Dermis blood vessel endothelial cell (primary cell): ENCODE results near the gene OR2T1. TPM values are rescaled to one million over a fixed set of nuclear protein-coding genes. Genes with fewer than 3 reads are reported as not detected.
"Not testable (repeated sequence)": the region's sequence is repeated elsewhere in the genome, so short reads cannot be mapped to it uniquely, and the experiment has no call there.

ENCODE experiments used
- DNase-seq: peaks from one replicate; pipeline ENCODE4 v3.0.0; 2010
- total RNA-seq: library from RNA; depleted of rRNA; stranded (reverse); fragments of >200 nt; gene quantifications from 2 replicates; pipeline ENCODE4 v1.2.3, GENCODE V29; 2014

Gene OR2T1
- not detected in 2 replicates for total RNA-seq

- no peak for DNase-seq
These were observed at the start of gene OR2T1 for GRCh38 chr1:248402748-248403147. OR2T1 (plus strand) TSS chr1:248403048; CDS start chr1:248406148, 3,100 bp downstream.

GRCh38 chr1:248359415-248359814, 43.4 kb upstream of the OR2T1 start:
- no peak for DNase-seq

GRCh38 chr1:248361121-248361715, 41.6 kb upstream of the OR2T1 start, which contains the start of gene OR2T4:
OR2T4 (plus strand) TSS chr1:248361665; CDS start chr1:248361665, 0 bp downstream.
- DNase-seq, result no peak

GRCh38 chr1:248366609-248367008, 36.2 kb upstream of the OR2T1 start:
- no peak for DNase-seq

GRCh38 chr1:248372394-248372793, 30.5 kb upstream of the OR2T1 start:
- DNase-seq, result no peak

- DNase-seq, result no peak
These were observed 29.1 kb upstream of the OR2T1 start for GRCh38 chr1:248373761-248374160.

- DNase-seq, result no peak
These were observed 27.4 kb upstream of the OR2T1 start, which contains the start of gene OR2T6 for GRCh38 chr1:248375446-248375845. OR2T6 (plus strand) TSS chr1:248375746; CDS start chr1:248387609, 11,863 bp downstream.

- no peak for DNase-seq
These were observed 25.9 kb upstream of the OR2T1 start for GRCh38 chr1:248376916-248377315.

GRCh38 chr1:248380854-248381253, 22.0 kb upstream of the OR2T1 start:
- DNase-seq, result no peak

- DNase-seq, result no peak
These were observed 14.4 kb upstream of the OR2T1 start for GRCh38 chr1:248388426-248388825.

GRCh38 chr1:248393050-248393449, 9.8 kb upstream of the OR2T1 start:
- DNase-seq, result no peak

GRCh38 chr1:248404024-248404423, 1.2 kb downstream of the OR2T1 start:
- DNase-seq, result peak; percentile 49

GRCh38 chr1:248406721-248407692, 4.2 kb downstream of the OR2T1 start:
- no peak for DNase-seq

GRCh38 chr1:248416226-248416625, 13.4 kb downstream of the OR2T1 start:
- DNase-seq, result no peak

- no peak for DNase-seq
These were observed 15.0 kb downstream of the OR2T1 start for GRCh38 chr1:248417854-248418253.

GRCh38 chr1:248421384-248421783, 18.5 kb downstream of the OR2T1 start:
- no peak for DNase-seq

- DNase-seq, result not testable (repeated sequence)
These were observed 24.8 kb downstream of the OR2T1 start for GRCh38 chr1:248427526-248428191.

GRCh38 chr1:248428192-248428533, 25.3 kb downstream of the OR2T1 start:
- DNase-seq, result not testable (repeated sequence)

GRCh38 chr1:248431683-248432082, 28.8 kb downstream of the OR2T1 start:
- not testable (repeated sequence) for DNase-seq

GRCh38 chr1:248432201-248432600, 29.4 kb downstream of the OR2T1 start:
- DNase-seq, result not testable (repeated sequence)

GRCh38 chr1:248433811-248434415, 31.1 kb downstream of the OR2T1 start:
- DNase-seq, result not testable (repeated sequence)

- not testable (repeated sequence) for DNase-seq
These were observed 32.1 kb downstream of the OR2T1 start for GRCh38 chr1:248434913-248435312.

GRCh38 chr1:248436303-248436702, 33.5 kb downstream of the OR2T1 start:
- not testable (repeated sequence) for DNase-seq
